ENCODE results near the gene CSPG4.

CSPG4 gene

DNA sequence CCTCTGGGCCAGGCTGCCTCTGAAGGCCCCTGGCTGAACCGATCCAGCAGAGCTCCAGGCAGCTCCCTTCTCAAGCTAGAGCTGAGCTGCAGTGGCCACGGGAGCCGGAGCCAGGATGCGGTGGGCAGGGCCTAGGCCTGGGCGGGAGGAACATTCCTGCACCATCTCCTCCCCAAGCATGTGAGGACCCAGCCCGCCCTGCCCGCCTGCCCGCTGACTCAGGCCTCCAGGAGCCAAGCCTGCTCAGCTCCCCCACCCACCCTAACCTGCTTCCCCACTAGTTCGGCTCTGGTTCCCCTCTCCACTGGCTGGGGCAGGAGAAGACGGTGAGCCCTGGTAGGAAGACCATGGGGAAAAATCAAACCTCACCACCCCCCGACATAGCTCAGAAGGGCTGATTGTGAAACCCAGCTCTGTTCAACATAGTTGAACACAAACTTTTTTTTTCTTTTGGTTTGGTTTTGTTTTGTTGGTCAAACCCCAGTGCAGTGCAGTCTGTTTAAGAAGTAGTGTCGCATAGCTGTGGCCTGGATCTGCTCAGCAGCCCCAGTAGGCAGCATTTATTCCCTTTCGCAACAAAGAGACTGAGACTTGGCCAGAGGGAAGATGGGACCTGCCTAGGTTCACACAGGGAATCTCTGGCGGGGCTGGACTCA, 51.4 kb downstream of the CSPG4 start:
- no peak for DNase-seq (ENCODE audit: extremely low spot score)
- TF ChIP-seq, protein P1, sequence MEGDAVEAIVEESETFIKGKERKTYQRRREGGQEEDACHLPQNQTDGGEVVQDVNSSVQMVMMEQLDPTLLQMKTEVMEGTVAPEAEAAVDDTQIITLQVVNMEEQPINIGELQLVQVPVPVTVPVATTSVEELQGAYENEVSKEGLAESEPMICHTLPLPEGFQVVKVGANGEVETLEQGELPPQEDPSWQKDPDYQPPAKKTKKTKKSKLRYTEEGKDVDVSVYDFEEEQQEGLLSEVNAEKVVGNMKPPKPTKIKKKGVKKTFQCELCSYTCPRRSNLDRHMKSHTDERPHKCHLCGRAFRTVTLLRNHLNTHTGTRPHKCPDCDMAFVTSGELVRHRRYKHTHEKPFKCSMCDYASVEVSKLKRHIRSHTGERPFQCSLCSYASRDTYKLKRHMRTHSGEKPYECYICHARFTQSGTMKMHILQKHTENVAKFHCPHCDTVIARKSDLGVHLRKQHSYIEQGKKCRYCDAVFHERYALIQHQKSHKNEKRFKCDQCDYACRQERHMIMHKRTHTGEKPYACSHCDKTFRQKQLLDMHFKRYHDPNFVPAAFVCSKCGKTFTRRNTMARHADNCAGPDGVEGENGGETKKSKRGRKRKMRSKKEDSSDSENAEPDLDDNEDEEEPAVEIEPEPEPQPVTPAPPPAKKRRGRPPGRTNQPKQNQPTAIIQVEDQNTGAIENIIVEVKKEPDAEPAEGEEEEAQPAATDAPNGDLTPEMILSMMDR (IDR thresholded peaks at IDR 0.05; ENCODE audit: control extremely low read depth, extremely low read depth, low read depth, missing control alignments): no peak
- ChIA-PET POLR2A (interaction anchor here (0.6 kb wide), 1 partner anchor 1309 kb away, joined by 4 read pairs; no protein-coding TSS in a partner anchor), CTCF (interaction anchor here (0.6 to 1.7 kb wide), 6 partner anchors 10 to 293 kb away, joined by 3 to 6 read pairs (median 4); no protein-coding TSS in a partner anchor)

DNA sequence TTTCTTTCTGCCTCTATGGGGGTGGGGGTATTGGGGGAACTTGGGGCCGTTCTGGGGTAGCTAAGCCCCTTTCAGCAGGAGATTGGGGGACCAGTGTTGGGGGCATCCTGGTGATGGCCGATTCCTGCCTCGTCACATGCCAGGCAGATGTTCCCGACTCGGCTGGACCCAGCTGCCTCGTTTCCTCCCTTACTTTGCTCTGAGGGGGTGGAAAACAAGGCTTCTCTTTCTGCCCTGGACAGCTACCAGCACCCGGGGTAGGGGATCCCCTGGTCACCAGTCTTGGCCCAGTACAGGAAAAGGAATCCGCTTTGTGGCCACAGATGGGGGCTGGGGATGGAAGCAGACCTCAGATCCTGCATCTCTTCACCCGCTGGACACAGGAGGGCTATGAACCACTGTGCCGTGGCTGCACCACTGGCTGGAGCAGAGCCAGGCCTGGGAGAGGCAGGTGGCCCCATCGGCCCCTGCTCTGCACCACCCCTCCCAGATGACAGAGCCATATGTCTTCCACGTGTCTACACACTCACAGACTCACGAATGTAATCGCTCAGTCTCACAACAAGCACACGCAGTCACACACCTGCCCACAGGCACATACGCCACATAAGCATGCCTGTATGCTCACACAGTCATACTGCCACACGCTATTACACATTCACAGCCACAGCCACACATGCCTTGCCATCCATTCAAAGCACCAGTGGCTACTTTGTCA, 52.6 kb downstream of the CSPG4 start:
- POLR2A ChIA-PET: no interaction called here
- TF ChIP-seq, protein P1 (IDR thresholded peaks at IDR 0.05; ENCODE audit: control extremely low read depth, extremely low read depth, low read depth, missing control alignments): no peak
- CTCF ChIA-PET: interaction anchor here (1.6 kb wide), 1 partner anchor 18 kb away, joined by 3 read pairs; no protein-coding TSS in a partner anchor
- no peak for DNase-seq (ENCODE audit: extremely low spot score)

DNA sequence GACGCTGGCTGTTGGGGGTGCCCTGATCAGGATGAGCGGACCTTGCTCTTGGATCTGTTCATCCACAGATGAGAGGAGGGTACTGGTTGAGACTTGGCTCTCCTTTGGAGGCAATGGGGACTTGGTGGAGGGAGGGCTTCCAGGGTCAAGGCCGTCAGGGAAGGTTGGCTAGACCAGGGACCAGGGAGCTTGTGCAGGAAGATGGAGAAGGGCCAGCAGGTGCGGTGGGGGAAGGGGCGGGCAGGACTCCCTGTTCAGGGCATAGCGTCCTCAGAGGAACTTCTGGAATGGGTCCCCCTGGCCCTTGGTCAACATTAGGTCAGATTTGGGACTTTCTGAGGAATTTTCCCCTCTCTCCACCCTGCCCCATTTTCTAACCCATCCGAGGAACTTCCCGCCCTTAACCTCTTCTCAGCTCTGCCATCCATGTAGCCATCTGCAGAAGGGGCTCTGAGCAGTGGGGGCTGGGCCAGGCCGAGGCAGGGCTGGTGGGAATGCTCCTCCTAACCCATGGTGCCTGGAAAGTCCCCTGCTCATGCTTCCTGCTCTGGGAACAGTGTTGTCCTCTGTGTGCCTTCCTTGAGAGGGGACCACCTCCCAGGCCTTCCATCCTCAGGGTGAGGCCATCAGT, 53.4 kb downstream of the CSPG4 start:
- TF ChIP-seq, protein P1 (IDR thresholded peaks at IDR 0.05; ENCODE audit: control extremely low read depth, extremely low read depth, low read depth, missing control alignments): no peak
- no peak for DNase-seq (ENCODE audit: extremely low spot score)
- ChIA-PET CTCF (interaction anchor here (0.8 kb wide), 1 partner anchor 292 kb away, joined by 3 read pairs; no protein-coding TSS in a partner anchor), POLR2A (no interaction called here)

DNA sequence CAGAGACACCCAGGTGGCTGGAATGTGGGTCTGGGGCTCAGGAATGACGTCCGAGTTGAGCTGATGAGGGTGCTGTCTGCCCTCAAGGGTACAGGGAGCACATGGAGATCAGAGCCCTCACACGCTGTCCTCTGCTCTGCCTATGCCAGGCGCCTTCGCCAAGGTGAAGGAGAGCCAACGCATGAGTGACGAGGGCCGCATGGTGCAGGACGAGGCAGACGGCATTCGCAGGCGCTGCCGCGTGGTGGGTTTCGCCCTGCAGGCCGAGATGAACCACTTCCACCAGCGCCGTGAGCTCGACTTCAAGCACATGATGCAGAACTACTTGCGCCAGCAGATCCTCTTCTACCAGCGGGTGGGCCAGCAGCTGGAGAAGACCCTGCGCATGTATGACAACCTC, 55.8 kb downstream of the CSPG4 start:
- DNase-seq (ENCODE audit: extremely low spot score): no peak
- ChIA-PET POLR2A (no interaction called here), CTCF (no interaction called here)
- TF ChIP-seq, protein P1 (IDR thresholded peaks at IDR 0.05; ENCODE audit: control extremely low read depth, extremely low read depth, low read depth, missing control alignments): no peak

DNA sequence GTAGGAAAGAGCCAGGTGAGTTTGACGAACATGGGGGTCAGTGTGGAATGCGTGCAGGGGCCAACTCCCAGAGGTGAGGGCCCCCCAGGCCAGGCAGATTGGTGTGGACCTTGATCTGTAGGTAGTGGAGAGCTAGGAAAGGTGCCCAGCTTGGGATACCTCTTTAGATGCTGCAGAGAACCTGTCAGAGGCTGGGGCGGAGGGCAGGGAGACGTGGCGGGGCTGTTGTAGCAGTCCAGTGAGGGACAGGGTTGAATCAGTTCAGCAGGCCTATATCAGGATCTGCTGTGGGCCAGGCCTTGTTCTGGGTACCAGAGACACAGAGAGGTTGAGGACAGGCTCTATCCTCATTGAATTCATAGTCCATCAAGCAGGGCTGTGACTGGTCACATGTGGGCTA, 56.3 kb downstream of the CSPG4 start:
- TF ChIP-seq, protein P1 (IDR thresholded peaks at IDR 0.05; ENCODE audit: control extremely low read depth, extremely low read depth, low read depth, missing control alignments): no peak
- ChIA-PET POLR2A (no interaction called here), CTCF (no interaction called here)
- no peak for DNase-seq (ENCODE audit: extremely low spot score)

DNA sequence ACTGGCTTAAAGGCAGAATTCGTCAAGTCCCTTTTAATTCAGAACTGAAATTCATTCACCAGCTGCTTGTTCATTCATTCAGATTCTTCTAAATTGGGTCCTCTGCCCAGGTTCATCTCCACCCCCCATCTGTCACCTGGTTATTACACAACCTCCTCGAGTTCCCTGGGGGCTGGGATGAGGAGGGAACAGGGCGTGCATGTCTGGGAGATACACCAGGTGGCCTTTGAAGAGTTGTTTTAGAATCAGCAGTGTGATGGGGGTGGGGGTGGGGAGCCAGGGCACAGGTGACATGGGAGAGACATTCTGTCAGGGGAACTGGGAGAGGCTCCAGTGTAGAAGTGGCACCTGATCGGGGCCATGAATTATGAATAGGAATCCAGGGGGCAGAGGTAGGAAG, 56.7 kb downstream of the CSPG4 start:
- POLR2A ChIA-PET: no interaction called here
- CTCF ChIA-PET: no interaction called here
- no peak for DNase-seq (ENCODE audit: extremely low spot score)
- TF ChIP-seq, protein P1 (IDR thresholded peaks at IDR 0.05; ENCODE audit: control extremely low read depth, extremely low read depth, low read depth, missing control alignments): no peak
